GM19452 (cell line): ENCODE measurements around the gene PFDN6.

Source experiments
- ATAC-seq: cut with Tn5 transposase; IDR thresholded peaks from one replicate; pipeline ENCODE4 v1.9.1; 2021; ENCODE audit not compliant: unreplicated experiment

The PFDN6 gene

GRCh38 chr6:33315793-33316602 lies 26.6 kb downstream of the PFDN6 start:
- ATAC-seq: no peak

DNA sequence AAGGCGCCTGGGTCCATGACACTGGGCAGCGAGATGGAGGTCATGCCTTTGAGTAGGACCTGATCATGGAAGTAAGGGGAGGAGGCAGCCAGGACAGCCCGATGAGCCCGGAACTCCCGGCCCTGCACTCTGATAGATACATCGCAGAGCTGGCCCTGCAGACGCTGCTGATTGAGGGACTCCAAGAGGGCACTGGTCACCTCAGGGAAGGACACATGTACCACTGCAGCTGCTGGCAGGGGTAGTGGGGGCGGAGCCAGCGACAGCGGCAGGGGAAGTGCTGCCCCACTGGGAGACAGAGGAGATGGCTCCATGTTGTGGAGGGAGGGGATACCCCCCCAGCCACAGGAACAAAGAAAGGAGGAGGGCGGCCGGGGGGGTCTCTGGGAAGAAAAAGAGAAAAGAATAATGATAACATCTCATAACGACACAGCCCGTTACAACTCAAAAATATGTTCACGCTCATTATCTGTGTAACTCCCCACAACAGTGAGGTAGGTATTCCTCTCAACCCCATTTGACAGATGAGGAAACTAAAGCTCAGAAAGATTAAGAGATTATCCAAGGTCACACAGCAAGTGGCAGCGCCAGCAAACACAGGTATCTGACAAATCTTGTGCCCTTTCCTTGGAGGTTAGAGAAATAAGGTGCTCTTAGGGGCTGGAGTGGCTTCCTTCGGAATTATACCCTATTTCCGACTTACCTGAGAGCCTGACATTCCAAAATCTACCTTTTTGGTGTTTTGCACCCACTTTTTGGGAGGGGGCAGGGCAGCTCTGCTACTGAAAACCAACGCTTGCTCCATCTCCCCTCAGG lies 27.4 kb downstream of the PFDN6 start:
- ATAC-seq: no peak

DNA sequence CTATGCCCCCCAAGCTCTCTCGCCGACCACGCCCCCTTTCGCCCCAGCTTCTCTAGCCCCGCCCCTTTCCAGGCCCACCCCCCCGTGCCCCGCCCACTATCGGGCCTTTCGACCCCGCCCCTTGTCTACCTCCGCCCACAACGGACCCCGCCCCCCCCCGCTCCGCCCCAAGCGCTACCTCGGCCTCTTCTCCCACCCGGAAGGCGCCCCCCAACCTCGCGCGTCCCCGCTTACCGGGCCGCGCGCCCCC lies 27.9 kb downstream of the PFDN6 start:
- no peak for ATAC-seq

DNA sequence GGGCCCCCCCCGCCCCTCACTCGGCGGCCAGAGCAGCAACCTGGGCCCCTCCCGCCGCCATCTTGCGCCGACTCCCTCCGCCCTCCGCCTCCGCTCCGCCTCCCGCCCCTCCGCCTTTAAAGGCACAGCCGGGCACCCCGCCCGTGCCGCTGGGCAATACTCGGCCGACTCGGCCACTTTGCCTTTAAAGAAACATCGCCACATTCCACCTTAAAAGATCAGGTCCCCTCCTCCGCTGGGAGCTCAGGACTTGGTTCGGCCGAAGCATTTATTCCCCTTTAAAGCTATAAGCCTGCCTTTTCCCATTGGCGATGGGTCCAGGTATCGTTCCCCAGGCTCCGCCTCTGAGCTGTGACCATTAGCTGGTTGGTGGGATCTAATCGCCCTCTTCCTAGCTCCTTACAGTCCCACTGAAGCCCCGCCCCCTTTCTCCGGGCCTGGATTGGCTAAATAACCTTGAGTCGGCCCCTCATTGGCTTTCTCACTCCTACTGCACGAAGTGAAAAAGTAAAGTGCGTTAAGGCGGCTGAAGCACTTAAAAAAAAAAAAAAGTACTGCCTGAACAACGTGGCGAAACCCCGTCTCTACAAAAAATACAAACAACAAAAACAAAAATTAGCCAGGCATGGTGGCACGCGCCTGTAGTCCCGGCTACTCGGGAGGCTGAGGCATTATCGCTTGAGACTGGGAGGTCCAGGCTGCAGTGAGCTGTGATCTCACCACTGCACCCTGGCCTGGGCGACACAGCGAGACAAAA lies 28.4 kb downstream of the PFDN6 start, which contains the start of gene ZBTB22:
ZBTB22 (minus strand) TSS at position 76 of the 757 bp plus-strand sequence. CDS start 828 bp downstream, outside the sequence.
- peak; percentile 43 for ATAC-seq

DNA sequence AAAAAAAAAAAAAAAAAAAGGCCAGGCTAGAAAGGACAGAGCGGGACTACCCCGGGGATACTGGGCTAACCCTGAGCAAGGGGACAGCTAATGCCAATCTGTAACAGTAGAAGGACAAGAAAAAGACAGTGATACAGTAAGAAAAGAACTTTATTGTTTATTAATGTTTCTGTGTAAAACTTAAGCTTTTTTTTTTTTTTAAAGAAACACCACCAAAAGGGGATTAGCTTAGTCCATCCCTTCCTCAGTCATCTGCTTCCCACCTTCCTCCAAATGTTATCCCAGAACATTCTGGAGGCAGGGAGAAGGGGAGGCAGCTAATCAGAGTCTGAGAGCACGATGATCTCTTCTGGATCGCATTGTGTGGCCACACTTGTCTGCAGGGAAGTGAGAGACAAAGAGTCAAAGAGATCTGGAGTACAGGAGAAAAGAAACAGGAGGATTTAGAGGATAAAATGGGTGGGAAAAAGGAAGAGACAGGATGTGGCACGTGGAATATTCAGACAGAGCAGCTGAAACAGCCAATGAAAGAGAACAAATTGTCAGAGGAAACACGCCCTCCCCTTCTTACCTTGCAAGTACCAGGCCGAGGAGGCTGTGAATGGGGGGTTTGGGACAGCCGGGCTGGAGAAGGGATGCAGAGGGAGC lies 29.1 kb downstream of the PFDN6 start:
- no peak for ATAC-seq

DNA sequence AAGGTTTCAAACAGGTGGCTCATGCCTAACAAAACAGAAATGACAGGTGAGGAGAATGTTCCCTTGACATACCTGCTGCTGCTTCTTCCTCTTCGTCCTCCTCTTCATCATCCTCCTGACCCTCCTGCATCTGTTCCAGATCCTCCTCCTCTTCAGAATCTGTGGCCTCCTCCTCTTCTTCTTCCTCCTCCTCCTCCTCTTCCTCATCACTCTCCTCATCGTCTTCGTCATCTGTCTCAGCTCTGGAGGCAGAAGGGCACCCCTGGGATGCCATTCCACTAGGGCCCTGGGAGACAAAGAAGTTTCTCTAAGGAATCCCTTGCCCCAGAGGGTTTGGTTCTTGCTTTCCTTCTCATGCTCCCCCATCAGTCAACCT lies 30.5 kb downstream of the PFDN6 start:
- ATAC-seq: no peak

DNA sequence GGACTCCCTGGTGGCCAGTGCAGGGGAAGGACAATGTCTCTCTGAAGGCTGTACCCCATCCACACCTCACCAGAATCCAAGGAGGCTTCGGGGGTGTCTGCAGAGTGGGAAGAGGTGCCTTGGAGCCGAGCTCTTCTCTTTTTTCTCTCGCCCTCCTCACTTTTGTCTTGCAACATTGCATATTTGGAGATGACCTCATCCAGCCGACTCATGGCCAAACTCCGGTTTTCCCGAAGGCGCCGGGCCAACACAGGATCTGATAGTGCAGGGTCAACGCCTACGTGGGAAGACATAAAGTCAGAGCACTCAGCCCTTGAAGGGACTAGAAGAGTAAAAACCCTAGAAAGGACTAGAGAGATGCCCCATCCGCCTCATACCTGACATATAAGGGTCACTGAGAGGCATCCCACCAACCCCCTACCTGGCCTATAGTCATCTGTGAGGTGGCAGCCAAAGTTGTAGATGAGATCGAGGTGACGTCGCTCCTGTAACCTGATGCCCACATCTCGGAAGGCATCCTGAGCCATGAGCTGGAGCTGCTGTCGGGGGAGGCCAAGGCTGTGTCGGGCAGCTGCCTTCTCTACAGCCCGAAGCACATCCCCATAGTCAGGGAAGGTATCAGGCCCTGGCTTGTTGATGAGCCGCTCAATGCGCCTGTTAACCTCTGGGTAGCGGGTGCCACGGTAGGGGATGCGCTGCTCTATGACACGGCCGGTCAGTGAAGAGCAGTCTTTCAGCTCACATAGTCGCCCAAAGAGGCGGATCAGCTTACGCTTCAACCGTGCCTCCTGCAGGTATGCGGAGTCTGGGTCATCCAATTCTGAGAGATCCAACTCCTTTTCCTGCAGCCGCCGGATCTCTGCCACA lies 31.1 kb downstream of the PFDN6 start:
- ATAC-seq: no peak

DNA sequence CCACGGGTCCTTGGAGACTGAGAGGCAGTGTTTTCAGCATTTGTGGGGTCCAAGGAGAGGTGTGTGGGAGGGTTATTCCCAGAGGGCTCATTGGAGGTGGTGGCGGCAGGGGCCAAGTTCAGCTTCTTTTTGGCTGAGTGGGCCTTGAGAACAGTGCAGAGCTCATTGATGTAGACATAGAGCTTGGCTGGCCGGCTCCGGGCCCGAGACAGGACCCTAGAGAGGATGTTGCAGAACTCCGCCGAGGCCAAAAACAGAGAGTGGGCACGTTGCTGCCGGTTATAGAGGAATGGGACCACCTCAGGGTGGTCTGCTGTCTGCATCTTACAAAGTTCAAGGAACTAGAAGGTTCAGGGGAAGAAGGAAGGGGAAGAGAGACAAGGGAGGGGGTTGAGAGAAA lies 31.8 kb downstream of the PFDN6 start:
- no peak for ATAC-seq

- ATAC-seq: peak; percentile 7
These were observed 34.2 kb downstream of the PFDN6 start for GRCh38 chr6:33323623-33323948.

GRCh38 chr6:33324125-33324524 lies 34.7 kb downstream of the PFDN6 start:
- no peak for ATAC-seq

DNA sequence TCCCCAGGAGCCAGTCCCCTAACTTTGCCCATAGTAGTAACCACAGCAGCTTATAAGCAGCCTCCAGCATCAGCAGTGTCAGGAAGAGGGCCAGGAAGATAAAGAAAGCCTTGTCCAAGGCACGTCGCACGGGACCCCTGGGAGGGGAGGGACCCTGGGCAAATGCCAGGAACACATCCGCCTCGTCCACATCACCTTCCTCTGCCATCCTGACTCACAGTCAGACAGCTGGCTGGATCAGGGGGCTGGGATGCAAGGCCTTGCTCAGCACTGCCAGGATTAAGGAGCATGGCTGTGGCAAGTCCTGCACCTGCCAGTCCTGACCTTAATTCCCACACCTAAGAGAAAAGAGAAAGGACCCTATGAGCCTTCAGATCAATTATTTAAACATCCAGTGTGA lies 39.7 kb downstream of the PFDN6 start:
- ATAC-seq: no peak

DNA sequence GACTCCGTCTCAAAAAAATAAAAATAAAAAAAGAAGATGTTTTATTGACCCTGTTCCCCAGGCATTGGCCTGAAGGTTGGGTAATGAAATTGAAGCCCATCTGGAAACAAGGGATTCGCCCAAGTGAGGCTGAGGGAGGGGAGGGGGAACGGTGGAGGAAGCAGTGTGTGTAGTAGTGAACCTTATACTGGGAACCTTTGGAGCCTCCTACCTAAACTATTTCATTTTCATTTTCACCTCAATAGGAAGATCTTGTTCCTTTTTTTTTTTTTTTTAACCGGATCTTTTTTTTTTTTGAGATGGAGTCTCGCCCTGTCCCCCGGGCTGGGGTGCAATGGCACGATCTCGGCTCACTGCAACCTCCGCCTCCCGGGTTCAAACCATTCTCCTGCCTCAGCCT lies 41.3 kb downstream of the PFDN6 start:
- ATAC-seq: no peak

GRCh38 chr6:33333666-33334065 lies 44.3 kb downstream of the PFDN6 start:
- ATAC-seq: no peak

- no peak for ATAC-seq
These were observed 46.5 kb downstream of the PFDN6 start for GRCh38 chr6:33335916-33336315.

DNA sequence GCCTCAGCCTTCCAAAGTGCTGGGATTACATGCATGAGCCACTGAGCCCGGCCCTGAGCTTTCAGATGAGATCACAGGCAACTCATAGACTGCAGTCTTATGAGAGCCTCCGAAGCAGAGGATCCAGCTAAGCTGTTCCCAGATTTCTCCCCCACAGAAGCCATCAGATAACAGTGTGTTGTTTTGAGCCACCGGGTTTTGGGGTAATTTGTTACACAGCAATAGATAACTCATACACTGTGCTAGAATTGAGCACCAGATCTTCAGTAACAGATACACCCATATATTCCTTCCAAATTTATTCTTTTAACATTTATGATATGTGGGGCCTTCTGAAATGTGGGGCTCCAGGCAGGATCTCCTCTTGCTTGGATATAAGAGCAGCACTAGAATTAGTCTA lies 47.1 kb downstream of the PFDN6 start:
- no peak for ATAC-seq

GRCh38 chr6:33339193-33339592 lies 49.8 kb downstream of the PFDN6 start:
- no peak for ATAC-seq
